Measurements from ENCODE around the gene NDUFV3.

- TF ChIP-seq CTCF (IDR thresholded peaks at IDR 0.05): no peak
- no peak for TF ChIP-seq ZFX (IDR thresholded peaks at IDR 0.05; ENCODE audit: borderline replicate concordance)
These were observed 45.0 kb downstream of the NDUFV3 start for GRCh38 chr21:42937960-42938605.
